Activated CD4-positive, alpha-beta memory T cell treated with anti-CD3 and anti-CD28 coated beads for 36 hours (primary cell): ENCODE data around the gene C11orf97. TPM values are rescaled to one million over a fixed set of nuclear protein-coding genes. Genes with fewer than 3 reads are reported as not detected.
"Not testable (repeated sequence)": the region's sequence is repeated elsewhere in the genome, so short reads cannot be mapped to it uniquely, and the experiment has no call there.

Source experiments
- CTCF ChIA-PET: fragments of 350-600 bp; sonication (Branson Sonifier 250); formaldehyde crosslinking; loops from one replicate; lab custom pipeline; 2021; ENCODE audit warnings: antibody characterized with exemption, inconsistent platforms; lab: Charles Lee
- POLR2A ChIA-PET: fragments of 350-600 bp; sonication (Branson Sonifier 250); formaldehyde crosslinking; loops from one replicate; lab custom pipeline; 2021; ENCODE audit warnings: antibody characterized with exemption; lab: Charles Lee
- DNase-seq: peaks from one replicate; pipeline ENCODE4 v3.0.0-alpha.2; 2020
- H3K27ac Mint-ChIP-seq: one replicate; pipeline ENCODE4 v1.8.0; 2021; ENCODE audit warnings: mixed read lengths
- H3K27me3 Mint-ChIP-seq: one replicate; pipeline ENCODE4 v1.8.0; 2021; ENCODE audit warnings: mixed read lengths
- H3K36me3 Mint-ChIP-seq: one replicate; pipeline ENCODE4 v1.8.0; 2021; ENCODE audit warnings: mixed read lengths
- H3K4me1 Mint-ChIP-seq: one replicate; pipeline ENCODE4 v1.8.0; 2021; ENCODE audit warnings: low read depth, mixed read lengths
- H3K4me3 Mint-ChIP-seq: one replicate; pipeline ENCODE4 v1.8.0; 2021; ENCODE audit warnings: mild to moderate bottlenecking, mixed read lengths
- H3K9me3 Mint-ChIP-seq: one replicate; pipeline ENCODE4 v1.8.0; 2021; ENCODE audit warnings: mixed read lengths
- intact Hi-C: fragments of 100-400 bp; cut with micrococcal nuclease; formaldehyde crosslinking; loops from one replicate; pipeline ENCODE4 v1.15.1; 2023
- total RNA-seq, 2 experiments: library from RNA; stranded (reverse); gene quantifications; one replicate each; pipeline ENCODE4 v1.2.3, GENCODE V29; 2021

The C11orf97 gene
- total RNA-seq, 2 experiments from 2014 or later: not detected

- H3K4me3 Mint-ChIP-seq: peak overlapping the region; percentile 68
- H3K36me3 Mint-ChIP-seq: peaks cover 4% of the 10 kb centered on the region
- CTCF ChIA-PET: interaction anchor here (0.8 kb wide), 1 partner anchor 25 kb away, joined by 3 read pairs; no protein-coding TSS in a partner anchor
- no peak overlapping the region for H3K27ac Mint-ChIP-seq
- intact Hi-C loops: loop anchor here (10.0 kb wide), 2 partner anchors 329 to 379 kb away; no protein-coding TSS in a partner anchor
- H3K27me3 Mint-ChIP-seq: no peaks in the 10 kb centered on the region
- H3K9me3 Mint-ChIP-seq: no peaks in the 10 kb centered on the region
- no peak for DNase-seq
- H3K4me1 Mint-ChIP-seq: peaks cover 38% of the 10 kb centered on the region
- POLR2A ChIA-PET: no interaction called here
Measured at GRCh38 chr11:94545264-94546161, 33.3 kb downstream of the C11orf97 start.

DNA sequence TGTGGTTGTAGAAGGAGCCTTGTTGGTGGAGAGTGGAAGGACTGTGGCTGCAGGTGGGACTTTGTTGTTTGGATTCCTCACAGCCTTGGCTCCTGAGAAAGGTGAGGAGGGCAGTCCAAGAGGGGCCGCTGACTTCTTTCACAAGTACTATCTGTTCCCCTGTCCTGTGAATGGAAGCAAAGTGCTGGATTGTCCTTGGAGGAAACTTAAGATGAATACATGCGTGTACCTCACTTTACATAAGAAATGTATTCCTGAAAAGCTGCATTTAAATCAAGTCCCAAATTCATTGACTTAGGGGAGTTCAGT lies 33.9 kb downstream of the C11orf97 start:
- H3K27ac Mint-ChIP-seq: no peak overlapping the region
- H3K36me3 Mint-ChIP-seq: peaks cover 4% of the 10 kb centered on the region
- no peaks in the 10 kb centered on the region for H3K27me3 Mint-ChIP-seq
- POLR2A ChIA-PET: no interaction called here
- H3K4me1 Mint-ChIP-seq: peaks cover 39% of the 10 kb centered on the region
- DNase-seq: no peak
- peak overlapping the region; percentile 68 for H3K4me3 Mint-ChIP-seq
- H3K9me3 Mint-ChIP-seq: no peaks in the 10 kb centered on the region
- CTCF ChIA-PET: no interaction called here
- intact Hi-C loops: loop anchor here (10.0 kb wide), 2 partner anchors 329 to 379 kb away; no protein-coding TSS in a partner anchor

GRCh38 chr11:94546886-94547285 lies 34.6 kb downstream of the C11orf97 start:
- intact Hi-C loops: loop anchor here (10.0 kb wide), 2 partner anchors 328 to 378 kb away; no protein-coding TSS in a partner anchor
- no peaks in the 10 kb centered on the region for H3K9me3 Mint-ChIP-seq
- POLR2A ChIA-PET: no interaction called here
- H3K36me3 Mint-ChIP-seq: peaks cover 4% of the 10 kb centered on the region
- H3K4me1 Mint-ChIP-seq: peaks cover 39% of the 10 kb centered on the region
- no peak for DNase-seq
- H3K27ac Mint-ChIP-seq: no peak overlapping the region
- no peaks in the 10 kb centered on the region for H3K27me3 Mint-ChIP-seq
- CTCF ChIA-PET: interaction anchor here (0.8 to 1.4 kb wide), 3 partner anchors 18 to 27 kb away, joined by 3 to 4 read pairs (median 3); no protein-coding TSS in a partner anchor
- peak overlapping the region; percentile 47 for H3K4me3 Mint-ChIP-seq

DNA sequence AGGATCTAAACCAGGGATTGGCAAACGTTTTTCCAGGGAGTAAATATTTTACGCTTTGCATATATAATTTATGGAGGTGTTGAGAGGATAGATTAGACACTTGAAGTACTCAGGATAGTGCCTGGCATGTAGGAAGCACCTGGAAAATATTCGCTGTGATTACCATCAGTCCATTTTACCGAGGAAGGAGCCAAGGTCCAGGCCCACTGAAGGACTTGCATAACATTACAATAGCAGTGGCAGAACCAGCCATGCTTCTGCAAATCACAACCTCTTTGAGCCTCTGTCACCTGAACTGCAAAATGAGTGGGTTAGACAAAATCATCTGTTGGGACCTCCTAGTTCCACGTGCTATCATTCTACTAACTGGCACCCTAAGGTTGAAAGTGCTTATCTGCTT lies 36.9 kb downstream of the C11orf97 start:
- H3K27me3 Mint-ChIP-seq: no peaks in the 10 kb centered on the region
- H3K9me3 Mint-ChIP-seq: no peaks in the 10 kb centered on the region
- H3K36me3 Mint-ChIP-seq: peaks cover 4% of the 10 kb centered on the region
- no peak overlapping the region for H3K4me3 Mint-ChIP-seq
- ChIA-PET CTCF (no interaction called here), POLR2A (no interaction called here)
- no peak for DNase-seq
- no peak overlapping the region for H3K27ac Mint-ChIP-seq
- intact Hi-C loops: loop anchor here (10.0 kb wide), 2 partner anchors 326 to 376 kb away; no protein-coding TSS in a partner anchor
- H3K4me1 Mint-ChIP-seq: peaks cover 28% of the 10 kb centered on the region

DNA sequence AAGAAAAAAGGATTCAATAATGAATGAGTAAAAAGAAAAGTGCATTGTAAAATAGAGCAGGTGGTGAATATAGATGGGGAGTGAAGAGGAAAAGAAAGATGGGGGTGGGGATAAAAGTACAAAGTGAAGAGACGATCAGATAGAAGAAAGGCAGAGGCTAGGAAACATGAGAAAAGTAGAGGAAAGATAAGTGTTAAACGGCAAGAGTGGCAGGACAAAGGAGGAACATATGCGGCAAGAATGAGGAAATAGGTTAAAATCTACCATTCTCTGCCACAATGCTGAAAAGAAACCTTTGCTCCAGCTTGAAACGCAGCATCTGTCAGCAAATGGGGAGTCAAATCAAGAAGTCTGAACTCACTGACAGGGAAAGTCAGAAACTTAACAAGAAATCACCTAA lies 38.3 kb downstream of the C11orf97 start:
- Mint-ChIP-seq H3K4me1 (peaks cover 25% of the 10 kb centered on the region), H3K36me3 (peaks cover 2% of the 10 kb centered on the region), H3K27me3 (no peaks in the 10 kb centered on the region), H3K4me3 (no peak overlapping the region), H3K9me3 (no peaks in the 10 kb centered on the region), H3K27ac (no peak overlapping the region)
- DNase-seq: no peak
- CTCF ChIA-PET: no interaction called here
- intact Hi-C loops: no loop called here
- POLR2A ChIA-PET: interaction anchor here (0.7 kb wide), 1 partner anchor 92 kb away, joined by 3 read pairs; no protein-coding TSS in a partner anchor

DNA sequence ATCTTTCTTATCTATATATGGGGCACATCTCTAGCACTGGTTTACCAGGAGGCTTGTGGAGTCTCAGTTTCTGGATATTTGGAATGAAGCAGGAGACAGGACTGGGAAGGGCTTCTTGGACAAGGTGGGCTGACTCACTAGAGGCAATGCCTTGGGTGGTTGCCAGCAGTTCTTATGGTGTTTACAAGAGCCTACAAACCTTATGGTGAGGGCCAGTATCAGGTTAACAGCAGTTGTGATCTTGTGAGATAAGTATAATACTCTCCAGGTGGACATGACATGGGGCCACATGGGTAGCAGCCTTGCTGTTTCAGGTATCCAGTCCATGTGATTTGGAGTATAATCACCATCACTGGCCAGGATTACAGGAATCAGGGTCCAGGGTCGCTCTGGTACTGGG lies 41.7 kb downstream of the C11orf97 start:
- POLR2A ChIA-PET: no interaction called here
- no peaks in the 10 kb centered on the region for H3K9me3 Mint-ChIP-seq
- intact Hi-C loops: no loop called here
- no peak overlapping the region for H3K27ac Mint-ChIP-seq
- CTCF ChIA-PET: no interaction called here
- H3K27me3 Mint-ChIP-seq: no peaks in the 10 kb centered on the region
- peaks cover 3% of the 10 kb centered on the region for H3K4me1 Mint-ChIP-seq
- no peak overlapping the region for H3K4me3 Mint-ChIP-seq
- DNase-seq: no peak
- no peaks in the 10 kb centered on the region for H3K36me3 Mint-ChIP-seq

GRCh38 chr11:94555752-94556329 lies 43.6 kb downstream of the C11orf97 start:
- H3K27ac Mint-ChIP-seq, H3K4me3 Mint-ChIP-seq, intact Hi-C loops, DNase-seq, H3K36me3 Mint-ChIP-seq, H3K9me3 Mint-ChIP-seq, H3K4me1 Mint-ChIP-seq, POLR2A ChIA-PET, H3K27me3 Mint-ChIP-seq: not testable (repeated sequence)
- CTCF ChIA-PET: interaction anchor here (1.5 to 1.6 kb wide), 2 partner anchors 36 to 47 kb away, joined by 3 to 4 read pairs; no protein-coding TSS in a partner anchor

GRCh38 chr11:94557421-94557820 lies 45.2 kb downstream of the C11orf97 start:
- Mint-ChIP-seq H3K27ac (no peak overlapping the region), H3K4me3 (no peak overlapping the region), H3K9me3 (no peaks in the 10 kb centered on the region), H3K27me3 (no peaks in the 10 kb centered on the region), H3K4me1 (no peaks in the 10 kb centered on the region), H3K36me3 (no peaks in the 10 kb centered on the region)
- ChIA-PET CTCF (no interaction called here), POLR2A (no interaction called here)
- DNase-seq: no peak
- intact Hi-C loops: no loop called here

- intact Hi-C loops: no loop called here
- Mint-ChIP-seq H3K36me3 (no peaks in the 10 kb centered on the region), H3K27me3 (no peaks in the 10 kb centered on the region), H3K4me1 (no peaks in the 10 kb centered on the region), H3K4me3 (no peak overlapping the region), H3K9me3 (no peaks in the 10 kb centered on the region), H3K27ac (no peak overlapping the region)
- POLR2A ChIA-PET: no interaction called here
- DNase-seq: no peak
- CTCF ChIA-PET: no interaction called here
Measured at GRCh38 chr11:94557992-94558391, 45.7 kb downstream of the C11orf97 start.

GRCh38 chr11:94558468-94558867 lies 46.2 kb downstream of the C11orf97 start:
- H3K4me1 Mint-ChIP-seq: no peaks in the 10 kb centered on the region
- no peaks in the 10 kb centered on the region for H3K36me3 Mint-ChIP-seq
- no peak overlapping the region for H3K4me3 Mint-ChIP-seq
- POLR2A ChIA-PET: no interaction called here
- intact Hi-C loops: no loop called here
- no peaks in the 10 kb centered on the region for H3K27me3 Mint-ChIP-seq
- no peaks in the 10 kb centered on the region for H3K9me3 Mint-ChIP-seq
- DNase-seq: no peak
- CTCF ChIA-PET: interaction anchor here (0.9 kb wide), 1 partner anchor 54 kb away, joined by 3 read pairs; no protein-coding TSS in a partner anchor
- no peak overlapping the region for H3K27ac Mint-ChIP-seq

DNA sequence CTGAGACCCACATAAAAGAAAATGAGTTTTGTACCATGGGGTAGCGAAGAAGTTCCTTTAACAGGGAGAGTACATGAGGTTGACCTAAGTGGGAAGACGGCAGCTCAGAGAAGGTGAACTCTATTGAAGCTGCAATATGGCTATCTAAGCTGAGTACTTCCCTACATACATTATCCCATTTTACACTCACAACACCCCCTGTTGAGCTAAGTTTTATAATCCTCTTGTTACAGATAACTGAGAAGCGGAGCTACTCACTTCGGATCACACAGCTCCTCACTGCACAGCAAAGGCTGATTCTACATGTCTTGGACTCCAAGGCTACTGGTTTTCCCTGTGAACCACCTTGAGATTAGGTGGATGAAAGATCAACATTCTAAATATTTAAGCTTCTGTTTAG lies 46.7 kb downstream of the C11orf97 start:
- Mint-ChIP-seq H3K27me3 (no peaks in the 10 kb centered on the region), H3K4me3 (no peak overlapping the region), H3K27ac (no peak overlapping the region), H3K36me3 (no peaks in the 10 kb centered on the region), H3K9me3 (no peaks in the 10 kb centered on the region), H3K4me1 (no peaks in the 10 kb centered on the region)
- DNase-seq: no peak
- intact Hi-C loops: no loop called here
- ChIA-PET POLR2A (no interaction called here), CTCF (interaction anchor here (0.9 kb wide), 1 partner anchor 54 kb away, joined by 3 read pairs; no protein-coding TSS in a partner anchor)

DNA sequence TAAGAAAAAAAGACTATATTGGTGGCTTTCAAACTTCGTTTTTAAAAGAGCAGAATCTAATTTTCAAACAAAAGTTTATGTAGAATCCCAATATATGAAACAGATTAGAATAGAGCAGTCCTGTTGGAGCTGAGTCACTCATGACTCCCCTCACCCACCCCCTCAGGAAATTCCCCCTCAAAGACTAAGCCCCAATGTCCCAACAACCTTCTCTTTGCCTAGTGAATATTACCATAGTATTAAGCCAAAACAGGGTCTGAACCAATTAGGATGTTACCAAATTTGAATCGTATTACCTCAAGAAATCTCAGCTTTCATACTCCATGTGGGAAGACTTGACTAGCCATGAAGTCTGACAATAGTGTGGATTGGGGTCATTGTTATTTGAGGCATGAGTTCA lies 47.1 kb downstream of the C11orf97 start:
- no peak overlapping the region for H3K27ac Mint-ChIP-seq
- H3K36me3 Mint-ChIP-seq: no peaks in the 10 kb centered on the region
- ChIA-PET CTCF (interaction anchor here (0.9 kb wide), 1 partner anchor 54 kb away, joined by 3 read pairs; no protein-coding TSS in a partner anchor), POLR2A (no interaction called here)
- H3K4me3 Mint-ChIP-seq: no peak overlapping the region
- DNase-seq: no peak
- H3K9me3 Mint-ChIP-seq: no peaks in the 10 kb centered on the region
- H3K4me1 Mint-ChIP-seq: no peaks in the 10 kb centered on the region
- H3K27me3 Mint-ChIP-seq: no peaks in the 10 kb centered on the region
- intact Hi-C loops: no loop called here
